ENCODE results near the gene CCDC27. TPM values are rescaled to one million over a fixed set of nuclear protein-coding genes. Genes with fewer than 3 reads are reported as not detected.
"Not testable (repeated sequence)": the region's sequence is repeated elsewhere in the genome, so short reads cannot be mapped to it uniquely, and the experiment has no call there.

Gene CCDC27
- total and polyA plus RNA-seq, 4 donors: not detected

DNA sequence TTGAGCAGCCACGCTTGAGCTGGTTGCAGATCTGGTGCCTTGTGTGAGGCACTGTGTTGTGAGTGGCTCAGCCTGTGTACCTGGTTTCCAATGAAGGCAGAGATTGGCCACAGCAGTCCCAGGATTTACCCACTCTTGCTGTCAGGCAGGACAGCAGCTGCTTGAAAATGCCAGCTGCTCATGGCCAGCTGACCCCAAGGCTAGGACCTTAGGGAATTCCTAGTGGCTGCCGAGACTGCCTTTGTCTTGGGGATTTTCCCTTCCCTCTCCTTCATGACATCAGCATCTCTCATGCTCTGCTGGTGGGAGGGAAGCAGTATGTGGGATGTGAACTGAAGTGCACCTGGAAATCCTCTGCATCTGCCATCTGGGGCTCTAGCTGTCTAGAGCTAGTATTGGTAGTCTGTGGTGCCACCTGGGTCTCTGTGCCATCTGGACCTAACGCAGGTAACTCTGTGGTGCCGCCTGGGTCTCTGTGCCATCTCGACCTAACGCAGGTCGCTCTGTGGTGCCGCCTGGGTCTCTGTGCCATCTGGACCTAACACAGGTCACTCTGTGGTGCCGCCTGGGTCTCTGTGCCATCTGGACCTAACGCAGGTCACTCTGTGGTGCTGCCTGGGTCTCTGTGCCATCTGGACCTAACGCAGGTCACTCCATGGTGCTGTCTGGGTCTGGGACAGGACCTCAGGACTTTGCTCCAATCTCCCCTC lies 47.9 kb downstream of the CCDC27 start:
- Histone ChIP-seq H3K4me3 (ENCODE audit: low read depth in 1 of 3, low read length in 3 of 3) (no peak overlapping the region), H3K36me3 (ENCODE audit: control insufficient read depth in 4 of 4, insufficient read depth in 3 of 4, low read depth in 1 of 4, low read length in 3 of 4) (no peaks in the 10 kb centered on the region), H3K27ac (ENCODE audit: low read depth in 1 of 2, low read length in 2 of 2) (no peak overlapping the region), H3K9me3 (ENCODE audit: control insufficient read depth in 4 of 4, low read length in 3 of 4) (no peaks in the 10 kb centered on the region), H3K27me3 (ENCODE audit: control insufficient read depth in 4 of 4, insufficient read depth in 4 of 4, low read length in 3 of 4) (peaks cover 0 to 4% (median 0%) of the 10 kb centered on the region in 4 donors), H3K9ac (ENCODE audit: low read depth in 1 of 2, low read length in 2 of 2) (no peak overlapping the region), H3K4me1 (ENCODE audit: control insufficient read depth in 4 of 4, insufficient read depth in 4 of 4, low read length in 3 of 4) (peaks cover 3 to 14% (median 10%) of the 10 kb centered on the region in 4 donors)
- no peak for DNase-seq (ENCODE audit: low spot score)
- 82% methylated on average over 11 of the region's 11 CpGs for WGBS
- TF ChIP-seq RXRA (IDR thresholded peaks at IDR 0.05): no peak
- TF ChIP-seq RAD21 (IDR thresholded peaks at IDR 0.05): no peak
- TF ChIP-seq SP1 (IDR thresholded peaks at IDR 0.05): no peak
- TF ChIP-seq, protein P1, sequence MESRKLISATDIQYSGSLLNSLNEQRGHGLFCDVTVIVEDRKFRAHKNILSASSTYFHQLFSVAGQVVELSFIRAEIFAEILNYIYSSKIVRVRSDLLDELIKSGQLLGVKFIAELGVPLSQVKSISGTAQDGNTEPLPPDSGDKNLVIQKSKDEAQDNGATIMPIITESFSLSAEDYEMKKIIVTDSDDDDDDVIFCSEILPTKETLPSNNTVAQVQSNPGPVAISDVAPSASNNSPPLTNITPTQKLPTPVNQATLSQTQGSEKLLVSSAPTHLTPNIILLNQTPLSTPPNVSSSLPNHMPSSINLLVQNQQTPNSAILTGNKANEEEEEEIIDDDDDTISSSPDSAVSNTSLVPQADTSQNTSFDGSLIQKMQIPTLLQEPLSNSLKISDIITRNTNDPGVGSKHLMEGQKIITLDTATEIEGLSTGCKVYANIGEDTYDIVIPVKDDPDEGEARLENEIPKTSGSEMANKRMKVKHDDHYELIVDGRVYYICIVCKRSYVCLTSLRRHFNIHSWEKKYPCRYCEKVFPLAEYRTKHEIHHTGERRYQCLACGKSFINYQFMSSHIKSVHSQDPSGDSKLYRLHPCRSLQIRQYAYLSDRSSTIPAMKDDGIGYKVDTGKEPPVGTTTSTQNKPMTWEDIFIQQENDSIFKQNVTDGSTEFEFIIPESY (IDR thresholded peaks at IDR 0.05): no peak
- no peak for TF ChIP-seq HNF4G (IDR thresholded peaks at IDR 0.05)
- no peak for TF ChIP-seq EGR1 (IDR thresholded peaks at IDR 0.05; ENCODE audit: low read depth in 2 of 2)
- no peak for TF ChIP-seq GABPA (IDR thresholded peaks at IDR 0.05 in 1 of 2, conservative IDR thresholded peaks at IDR 0.05 in 1 of 2)
- TF ChIP-seq, protein P2, sequence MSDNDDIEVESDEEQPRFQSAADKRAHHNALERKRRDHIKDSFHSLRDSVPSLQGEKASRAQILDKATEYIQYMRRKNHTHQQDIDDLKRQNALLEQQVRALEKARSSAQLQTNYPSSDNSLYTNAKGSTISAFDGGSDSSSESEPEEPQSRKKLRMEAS (IDR thresholded peaks at IDR 0.05): no peak
- TF ChIP-seq, protein P3, sequence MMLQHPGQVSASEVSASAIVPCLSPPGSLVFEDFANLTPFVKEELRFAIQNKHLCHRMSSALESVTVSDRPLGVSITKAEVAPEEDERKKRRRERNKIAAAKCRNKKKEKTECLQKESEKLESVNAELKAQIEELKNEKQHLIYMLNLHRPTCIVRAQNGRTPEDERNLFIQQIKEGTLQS (IDR thresholded peaks at IDR 0.05): no peak

DNA sequence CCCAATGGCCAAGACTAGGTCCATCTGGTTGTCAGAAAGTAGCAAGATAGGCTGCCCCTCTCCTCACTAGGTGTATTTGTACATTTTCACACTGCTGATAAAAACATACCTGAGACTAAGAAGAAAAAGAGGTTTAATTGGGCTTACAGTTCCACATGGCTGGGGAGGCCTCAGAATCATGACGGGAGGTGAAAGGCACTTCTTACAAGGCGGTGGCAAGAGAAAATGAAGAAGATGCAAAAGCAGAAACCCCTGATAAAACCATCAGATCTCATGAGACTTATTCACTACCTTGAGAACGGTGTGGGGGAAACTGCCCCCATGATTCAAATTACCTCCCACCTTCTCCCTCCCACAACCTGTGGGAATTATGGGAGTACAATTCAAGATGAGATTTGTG lies 48.5 kb downstream of the CCDC27 start:
- H3K4me1 ChIP-seq (ENCODE audit: control insufficient read depth in 4 of 4, insufficient read depth in 4 of 4, low read length in 3 of 4); DNase-seq (ENCODE audit: low spot score); H3K4me3 ChIP-seq (ENCODE audit: low read depth in 1 of 3, low read length in 3 of 3); H3K27me3 ChIP-seq (ENCODE audit: control insufficient read depth in 4 of 4, insufficient read depth in 4 of 4, low read length in 3 of 4); H3K9ac ChIP-seq (ENCODE audit: low read depth in 1 of 2, low read length in 2 of 2); H3K36me3 ChIP-seq (ENCODE audit: control insufficient read depth in 4 of 4, insufficient read depth in 3 of 4, low read depth in 1 of 4, low read length in 3 of 4); H3K27ac ChIP-seq (ENCODE audit: low read depth in 1 of 2, low read length in 2 of 2); H3K9me3 ChIP-seq (ENCODE audit: control insufficient read depth in 4 of 4, low read length in 3 of 4): not testable (repeated sequence)
- WGBS: 75% methylated on average over 3 of the region's 3 CpGs

DNA sequence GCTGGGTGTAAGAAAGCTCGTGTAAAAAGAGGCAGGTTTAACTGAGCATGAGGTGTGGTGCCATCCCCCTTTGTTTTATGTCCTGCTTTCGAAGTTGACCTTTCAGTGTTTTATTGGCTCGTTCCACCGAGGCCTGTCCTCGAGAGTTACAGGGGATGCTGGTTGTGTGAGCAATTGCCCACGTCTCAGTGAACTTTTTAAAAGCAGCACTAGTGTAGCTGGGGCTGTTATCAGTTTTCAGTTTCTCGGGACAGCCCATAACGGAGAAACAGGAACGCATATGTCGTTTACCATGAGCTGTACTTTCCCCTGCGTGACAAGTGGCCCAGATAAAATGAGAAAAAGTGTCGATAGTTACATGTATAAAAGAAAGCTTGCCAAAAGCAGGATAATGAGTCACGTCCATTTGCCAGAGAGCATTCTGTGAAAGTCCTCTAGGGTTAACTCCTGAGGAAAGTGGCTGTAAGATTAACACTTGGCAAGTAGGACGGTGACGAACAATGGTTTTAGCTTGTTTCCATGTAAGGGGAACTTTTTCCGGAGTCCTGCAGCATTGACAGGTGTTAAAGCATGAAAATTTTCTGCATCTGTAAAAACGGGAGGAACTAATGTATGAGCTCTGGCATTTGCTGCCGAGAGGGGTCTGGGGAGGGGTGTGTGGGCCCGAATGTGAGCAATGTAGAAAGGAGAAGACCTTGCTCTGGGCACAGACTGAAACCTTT lies 51.8 kb downstream of the CCDC27 start:
- H3K36me3 ChIP-seq (ENCODE audit: control insufficient read depth in 4 of 4, insufficient read depth in 3 of 4, low read depth in 1 of 4, low read length in 3 of 4): no peaks in the 10 kb centered on the region
- H3K9me3 ChIP-seq (ENCODE audit: control insufficient read depth in 4 of 4, low read length in 3 of 4): no peaks in the 10 kb centered on the region
- peaks cover 0 to 4% (median 0%) of the 10 kb centered on the region in 4 donors for H3K27me3 ChIP-seq (ENCODE audit: control insufficient read depth in 4 of 4, insufficient read depth in 4 of 4, low read length in 3 of 4)
- no peak overlapping the region for H3K4me3 ChIP-seq (ENCODE audit: low read depth in 1 of 3, low read length in 3 of 3)
- TF ChIP-seq, protein P3 (IDR thresholded peaks at IDR 0.05): no peak
- TF ChIP-seq GABPA (IDR thresholded peaks at IDR 0.05 in 1 of 2, conservative IDR thresholded peaks at IDR 0.05 in 1 of 2) (no peak), RAD21 (IDR thresholded peaks at IDR 0.05) (no peak), YY1 (IDR thresholded peaks at IDR 0.05) (no peak), TAF1 (conservative IDR thresholded peaks at IDR 0.05) (no peak), NR2F2 (IDR thresholded peaks at IDR 0.05) (no peak)
- H3K27ac ChIP-seq (ENCODE audit: low read depth in 1 of 2, low read length in 2 of 2): no peak overlapping the region
- DNase-seq (ENCODE audit: low spot score): no peak
- no peak overlapping the region for H3K9ac ChIP-seq (ENCODE audit: low read depth in 1 of 2, low read length in 2 of 2)
- H3K4me1 ChIP-seq (ENCODE audit: control insufficient read depth in 4 of 4, insufficient read depth in 4 of 4, low read length in 3 of 4): no peaks in the 10 kb centered on the region
- 71% methylated on average over 19 of the region's 19 CpGs for WGBS

DNA sequence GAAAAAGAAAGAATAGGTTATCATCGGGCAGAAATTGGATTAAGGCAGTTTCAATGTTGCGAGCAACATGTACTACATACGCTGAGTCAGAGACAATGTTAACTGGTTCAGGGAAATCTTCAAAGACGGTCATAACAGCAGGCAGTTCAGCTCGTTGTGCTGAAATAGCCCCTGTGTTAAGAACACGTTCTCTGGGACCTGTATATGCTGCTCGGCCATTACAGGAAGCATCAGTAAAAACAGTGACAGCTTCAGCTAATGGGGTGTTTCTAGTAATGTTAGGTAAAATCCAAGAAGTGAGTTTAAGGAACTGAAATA lies 52.3 kb downstream of the CCDC27 start:
- not testable (repeated sequence) for H3K27me3 ChIP-seq (ENCODE audit: control insufficient read depth in 4 of 4, insufficient read depth in 4 of 4, low read length in 3 of 4); H3K9ac ChIP-seq (ENCODE audit: low read depth in 1 of 2, low read length in 2 of 2); H3K36me3 ChIP-seq (ENCODE audit: control insufficient read depth in 4 of 4, insufficient read depth in 3 of 4, low read depth in 1 of 4, low read length in 3 of 4); H3K4me3 ChIP-seq (ENCODE audit: low read depth in 1 of 3, low read length in 3 of 3); H3K4me1 ChIP-seq (ENCODE audit: control insufficient read depth in 4 of 4, insufficient read depth in 4 of 4, low read length in 3 of 4); DNase-seq (ENCODE audit: low spot score); H3K9me3 ChIP-seq (ENCODE audit: control insufficient read depth in 4 of 4, low read length in 3 of 4); H3K27ac ChIP-seq (ENCODE audit: low read depth in 1 of 2, low read length in 2 of 2)
- 72% methylated on average over 7 of the region's 7 CpGs for WGBS

Measured in liver (tissue), 9 donors.